Mucosa of descending colon (tissue), 3 donors: Measurements from ENCODE around the gene KCNJ16. TPM values are rescaled to one million over a fixed set of nuclear protein-coding genes. Genes with fewer than 3 reads are reported as not detected.

Source experiments
- ATAC-seq: fragments of 200-7000 bp; cut with Tn5 transposase; one replicate; pipeline ENCODE4 v1.9.1; 2020; ENCODE audit warnings: mild to moderate bottlenecking, moderate library complexity
- DNase-seq, 3 donors: peaks; one replicate each; pipeline ENCODE4 v3.0.0-alpha.2; 2020
- H3K36me3 ChIP-seq: fragments of 200-600 bp; one replicate; pipeline ENCODE4 v1.8.0; 2021; ENCODE audit warnings: low read depth, mild to moderate bottlenecking
- H3K4me1 ChIP-seq: fragments of 200-600 bp; one replicate; pipeline ENCODE4 v1.8.0; 2021; ENCODE audit warnings: low read depth, mild to moderate bottlenecking
- H3K4me3 ChIP-seq: fragments of 200-600 bp; one replicate; pipeline ENCODE4 v1.8.0; 2021; ENCODE audit warnings: mild to moderate bottlenecking
- H3K9me3 ChIP-seq: fragments of 200-600 bp; one replicate; pipeline ENCODE4 v1.8.0; 2021; ENCODE audit warnings: mild to moderate bottlenecking
- CTCF ChIP-seq: fragments of 200-600 bp; IDR thresholded peaks from one replicate; pipeline ENCODE4 v1.8.0; 2022; ENCODE audit warnings: antibody characterized with exemption, mild to moderate bottlenecking
- intact Hi-C, 2 donors: fragments of 100-400 bp; cut with DNase I in 1 of 2; cut with micrococcal nuclease in 1 of 2; formaldehyde crosslinking; loops; one replicate each; pipeline versions ENCODE4 v1.11.0 to v1.11.1; 2022; cut with DNase I, micrococcal nuclease
- total RNA-seq, 3 donors: library from RNA; stranded (reverse); fragmentation: NEBNext Ultra II Directional in 2 of 3; extraction: Animal tissue kit (Norgen Biotek cat#: 25700) in 2 of 3; gene quantifications; one replicate each; pipeline versions ENCODE4 v1.2.1 to v1.2.4, GENCODE V29; 2021 to 2023
- donor health status: DM: no; HTN: no; CAD: no; lungs with moderate emphysema.
- donor health status: DM: no; HTN: no; CAD: no.
- donor health status: DM: no; HTN: yes; CAD: no.

The KCNJ16 gene
- total RNA-seq, 3 donors from 2014 or later, result 0.09 to 1.1 TPM; not detected in 1

- intact Hi-C loops, result no loop called here
Measured at GRCh38 chr17:70071127-70071526, 3.9 kb upstream of the KCNJ16 start.

GRCh38 chr17:70071620-70072019 is 3.4 kb upstream of the KCNJ16 start:
- intact Hi-C loops, result no loop called here
- H3K4me3 ChIP-seq, result no peak overlapping the region
- ATAC-seq (no peak), DNase-seq (no peak)
- no peaks in the 10 kb centered on the region for H3K36me3 ChIP-seq
- no peak for TF ChIP-seq CTCF
- peaks cover 15% of the 10 kb centered on the region for H3K4me1 ChIP-seq
- H3K9me3 ChIP-seq, result no peaks in the 10 kb centered on the region

More at GRCh38 chr17:70071127-70071526, 3.9 kb upstream of the KCNJ16 start:
- DNase-seq (no peak), ATAC-seq (no peak)
- no peaks in the 10 kb centered on the region for H3K36me3 ChIP-seq
- H3K4me1 ChIP-seq, result peaks cover 13% of the 10 kb centered on the region
- H3K4me3 ChIP-seq, result no peak overlapping the region
- TF ChIP-seq CTCF, result no peak
- H3K9me3 ChIP-seq, result no peaks in the 10 kb centered on the region

GRCh38 chr17:70072546-70073309 is 2.3 kb upstream of the KCNJ16 start:
- ATAC-seq, result no peak
- TF ChIP-seq CTCF, result no peak
- DNase-seq, result no peak
- Histone ChIP-seq H3K36me3 (no peaks in the 10 kb centered on the region), H3K9me3 (no peaks in the 10 kb centered on the region), H3K4me3 (no peak overlapping the region), H3K4me1 (peaks cover 15% of the 10 kb centered on the region)
- intact Hi-C loops, result no loop called here

GRCh38 chr17:70073310-70073709 is 1.7 kb upstream of the KCNJ16 start:
- Histone ChIP-seq H3K9me3 (no peaks in the 10 kb centered on the region), H3K4me3 (no peak overlapping the region), H3K4me1 (peaks cover 15% of the 10 kb centered on the region), H3K36me3 (no peaks in the 10 kb centered on the region)
- intact Hi-C loops, result no loop called here
- no peak for DNase-seq
- TF ChIP-seq CTCF, result no peak
- no peak for ATAC-seq

GRCh38 chr17:70073799-70074198 is 1.2 kb upstream of the KCNJ16 start:
- H3K4me1 ChIP-seq, result peaks cover 15% of the 10 kb centered on the region
- no peaks in the 10 kb centered on the region for H3K9me3 ChIP-seq
- no peak for ATAC-seq
- no peak for DNase-seq
- no peaks in the 10 kb centered on the region for H3K36me3 ChIP-seq
- no peak for TF ChIP-seq CTCF
- intact Hi-C loops, result no loop called here
- no peak overlapping the region for H3K4me3 ChIP-seq
